ENCODE data around the gene ZBTB16.
A peak's percentile ranks its signal among the peaks of the same experiment; 100 is the strongest.

The ZBTB16 gene

DNA sequence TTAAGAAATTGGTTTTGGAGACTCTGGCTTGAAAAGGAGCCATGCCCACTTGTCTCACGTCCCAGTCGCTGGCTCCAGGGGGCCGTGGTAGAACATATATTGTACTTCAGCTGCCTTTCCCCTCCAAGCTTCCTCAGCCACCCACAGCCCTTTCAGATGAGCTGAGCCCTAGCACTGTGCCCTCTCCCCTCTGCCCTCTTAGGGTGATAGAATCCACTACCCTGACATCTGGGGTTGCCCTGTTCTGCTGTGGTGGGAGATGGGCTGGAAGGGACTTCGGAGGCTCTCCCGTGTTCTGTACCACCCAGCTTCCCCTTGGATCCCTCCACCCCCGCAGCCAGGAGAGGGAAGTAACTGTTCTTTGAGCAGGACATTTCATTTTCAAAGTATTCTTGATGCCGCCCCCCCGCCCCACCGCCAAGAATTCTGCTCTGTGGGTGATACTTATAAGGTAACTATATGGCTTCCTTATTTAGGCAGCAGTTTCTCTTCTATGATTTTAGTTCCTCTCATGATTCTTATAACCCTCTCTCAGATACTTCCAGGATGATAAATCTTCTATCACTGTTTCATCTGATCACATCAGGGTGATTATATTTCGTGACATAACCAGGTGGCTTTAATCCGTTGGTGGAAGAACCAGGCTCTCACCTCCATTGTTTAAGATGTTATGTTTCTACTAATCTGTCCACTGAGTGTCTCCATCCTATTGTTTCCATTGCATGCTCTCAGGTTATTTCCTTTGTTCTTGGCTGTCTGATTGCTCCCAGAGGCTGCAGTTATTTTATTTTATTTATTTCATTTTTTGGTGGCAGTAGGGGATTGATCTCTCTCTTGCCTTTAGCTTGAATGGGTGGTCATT lies 24.1 kb downstream of the ZBTB16 start:
- DNase-seq (ENCODE audit: low spot score), result peak; percentile 41

DNA sequence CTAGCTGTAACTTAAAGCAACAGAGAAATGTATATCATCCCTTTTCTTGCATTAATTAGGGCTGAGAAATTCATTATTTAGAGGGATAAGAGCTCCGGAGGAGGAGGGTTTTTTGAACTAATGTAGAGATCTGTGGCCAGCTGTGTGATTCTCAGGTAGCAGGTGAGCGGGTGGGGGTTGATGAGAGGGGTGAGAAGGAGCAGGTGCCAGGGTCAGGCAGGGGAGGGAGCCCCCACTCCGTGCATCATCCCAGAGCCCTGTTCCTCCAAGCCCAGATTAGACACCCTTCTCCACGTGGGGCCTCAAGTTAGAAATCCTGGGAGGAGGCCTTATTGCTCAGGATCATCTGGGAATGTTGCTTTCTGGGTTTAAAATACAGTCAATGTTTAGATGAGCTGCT lies 24.9 kb downstream of the ZBTB16 start:
- DNase-seq (ENCODE audit: low spot score), result no peak

DNA sequence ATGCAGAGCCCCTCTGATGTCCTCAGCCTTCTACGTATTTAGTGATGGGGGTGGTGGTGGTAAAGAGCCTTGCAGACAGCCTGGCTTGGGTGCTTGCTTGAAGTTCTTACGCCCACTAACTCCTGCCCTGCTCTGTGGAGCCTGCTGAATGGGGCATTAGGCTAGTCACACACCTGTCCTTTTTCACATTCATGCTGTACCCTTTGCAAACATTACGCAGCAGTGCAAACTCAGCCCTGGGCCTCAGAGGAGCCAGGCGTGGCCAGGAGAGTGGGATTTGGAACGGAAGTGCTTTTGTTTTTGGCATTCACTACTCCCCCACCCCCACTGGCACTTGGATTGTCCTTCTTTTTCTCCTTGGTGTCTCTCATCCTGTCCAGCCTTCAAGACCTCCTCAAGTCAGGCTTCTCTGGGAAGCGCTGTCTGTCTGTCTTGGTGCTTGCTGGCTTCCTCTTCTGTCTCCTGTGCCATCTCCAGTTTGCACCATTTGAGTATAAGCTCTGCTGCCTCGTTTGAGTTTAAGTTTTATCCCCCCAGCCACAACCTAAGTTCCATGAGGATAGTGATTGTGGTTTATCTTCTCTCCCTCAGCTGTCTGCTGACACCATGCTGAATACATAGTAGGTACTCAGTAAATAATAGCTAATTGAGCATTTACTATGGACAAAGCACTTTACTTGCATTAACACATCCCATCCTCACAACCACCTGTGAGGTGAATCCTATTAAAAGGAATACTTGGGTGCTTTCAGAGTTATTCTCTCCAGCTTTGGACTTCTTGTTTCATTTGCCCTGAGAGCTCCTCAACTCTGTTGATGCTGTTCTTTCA lies 26.7 kb downstream of the ZBTB16 start:
- DNase-seq (ENCODE audit: low spot score), result peak; percentile 23

DNA sequence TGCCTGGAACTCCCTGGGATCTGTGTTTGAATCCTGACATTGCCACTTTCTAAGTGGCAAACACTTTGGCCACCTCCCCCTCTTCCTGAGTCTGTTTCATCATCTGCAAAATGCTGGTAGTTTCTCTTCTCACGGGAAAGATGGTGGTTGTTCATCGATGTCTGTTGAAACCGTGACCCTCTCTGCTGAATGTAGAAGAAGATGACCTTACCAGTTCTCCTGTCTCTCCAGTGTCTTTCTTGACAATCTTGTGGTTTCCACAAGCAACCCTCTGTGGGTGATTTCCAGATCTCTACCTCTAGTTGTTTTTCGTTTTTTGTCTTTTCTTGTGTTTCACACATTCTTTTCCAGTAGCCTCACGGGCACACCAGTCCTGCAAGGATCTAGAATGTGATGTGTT lies 27.5 kb downstream of the ZBTB16 start:
- DNase-seq (ENCODE audit: low spot score), result no peak

DNA sequence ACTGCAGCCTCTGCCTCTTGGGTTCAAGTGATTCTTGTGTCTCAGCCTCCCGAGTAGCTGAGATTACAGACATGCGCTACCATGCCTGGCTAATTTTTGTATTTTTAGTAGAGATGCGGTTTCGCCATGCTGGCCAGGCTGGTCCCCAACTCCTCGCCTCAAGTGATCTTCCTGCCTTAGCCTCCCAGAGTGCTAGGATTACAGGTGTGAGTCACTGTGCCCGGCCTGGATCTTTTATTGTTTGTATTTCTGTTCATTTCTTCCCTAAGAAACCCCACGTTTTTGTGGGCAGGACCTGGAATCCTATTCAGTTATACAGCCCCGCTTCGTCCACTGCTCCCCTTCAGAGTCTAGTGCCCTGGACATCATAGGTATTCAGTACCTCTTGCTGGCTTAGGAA lies 28.7 kb downstream of the ZBTB16 start:
- DNase-seq (ENCODE audit: low spot score), result no peak

DNA sequence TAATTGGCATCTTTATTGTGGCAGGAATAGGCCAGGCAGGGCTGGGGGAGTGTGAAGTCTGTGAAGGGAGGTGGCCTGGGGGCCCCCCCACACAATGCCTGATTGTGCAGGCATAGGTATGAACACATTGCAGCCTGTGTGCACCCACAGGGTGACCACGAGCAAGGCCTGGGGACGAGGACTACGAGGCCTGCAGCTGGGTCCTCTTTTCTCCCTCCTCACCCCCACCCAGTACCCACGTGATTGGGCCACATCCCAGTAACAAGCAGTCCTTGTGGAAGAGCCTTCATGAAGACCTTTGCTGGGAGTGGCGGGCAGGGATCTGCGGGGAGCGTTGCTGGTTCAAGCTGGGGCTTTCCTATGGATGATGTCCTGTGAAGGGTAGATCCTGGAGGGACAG lies 29.3 kb downstream of the ZBTB16 start:
- DNase-seq (ENCODE audit: low spot score), result no peak

DNA sequence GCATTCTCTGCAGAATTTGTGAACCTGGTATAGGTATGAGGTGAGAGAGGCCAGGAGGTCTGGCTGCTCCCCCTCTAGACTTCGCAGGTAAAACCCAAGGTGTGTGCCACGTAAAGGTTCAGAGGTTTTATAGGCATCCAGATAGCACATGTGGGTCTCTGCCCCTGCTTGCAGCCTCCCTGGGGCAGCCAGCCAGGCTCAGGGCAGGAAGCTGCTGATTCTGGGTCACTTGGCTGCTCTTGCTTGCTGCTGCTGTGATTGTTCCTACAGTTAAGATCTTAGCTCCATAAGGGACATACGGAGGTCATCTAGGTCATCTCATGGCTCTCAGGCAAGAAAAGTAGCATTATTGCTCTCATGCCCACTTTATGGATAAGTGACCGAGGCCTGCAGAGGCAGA lies 30.2 kb downstream of the ZBTB16 start:
- no peak for DNase-seq (ENCODE audit: low spot score)

DNA sequence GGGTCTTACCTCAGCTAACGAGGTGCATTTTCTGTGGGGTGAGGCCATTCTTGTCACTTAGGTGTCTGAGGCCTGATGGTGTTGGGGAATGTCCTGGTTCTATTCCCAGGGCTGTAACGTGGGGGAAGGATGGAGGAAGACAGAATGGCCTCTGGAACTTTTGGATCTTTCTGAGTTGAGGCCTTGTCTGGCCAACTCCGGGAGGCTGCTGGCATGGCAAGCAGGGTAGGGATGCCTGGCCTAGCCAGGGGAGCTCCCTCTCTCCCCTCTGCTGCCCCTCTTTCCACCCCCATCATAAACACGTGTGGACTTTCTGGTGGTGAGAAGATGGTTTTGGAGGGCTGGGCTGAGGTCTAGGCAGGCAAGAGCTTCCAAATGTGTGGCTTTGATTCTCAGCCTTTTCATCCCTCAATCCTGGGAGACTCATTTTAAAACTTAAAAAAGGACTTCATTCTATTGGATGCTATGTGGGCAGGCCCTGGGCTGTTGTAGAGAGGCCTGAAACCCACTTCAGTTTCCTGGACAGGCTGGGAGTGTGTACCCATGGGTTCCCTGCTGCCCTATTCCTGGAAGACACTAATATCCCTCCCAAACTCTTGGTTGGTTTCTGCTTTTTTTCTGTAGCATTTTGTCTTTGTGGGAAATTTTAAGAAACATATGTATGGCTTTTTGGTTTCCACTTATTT lies 30.9 kb downstream of the ZBTB16 start:
- DNase-seq (ENCODE audit: low spot score), result no peak

DNA sequence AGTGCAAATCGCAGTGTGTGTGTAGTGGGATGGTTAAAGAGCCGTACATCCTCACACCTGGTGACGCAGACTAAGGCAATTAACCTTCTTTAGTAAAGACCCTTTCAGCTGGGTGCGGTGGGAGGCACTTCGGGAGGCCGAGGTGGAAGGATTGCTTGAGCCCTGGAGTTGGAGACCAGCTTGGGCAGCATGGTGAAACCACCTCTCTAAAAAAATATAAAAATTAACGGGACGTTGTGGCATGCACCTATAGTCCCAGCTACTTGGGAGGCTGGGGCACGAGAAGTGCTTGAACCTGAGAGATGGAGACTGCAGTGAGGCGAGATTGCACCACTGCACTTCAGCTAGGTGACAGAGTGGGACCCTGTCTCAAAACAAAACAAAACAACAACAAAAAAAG lies 31.5 kb downstream of the ZBTB16 start:
- no peak for DNase-seq (ENCODE audit: low spot score)

DNA sequence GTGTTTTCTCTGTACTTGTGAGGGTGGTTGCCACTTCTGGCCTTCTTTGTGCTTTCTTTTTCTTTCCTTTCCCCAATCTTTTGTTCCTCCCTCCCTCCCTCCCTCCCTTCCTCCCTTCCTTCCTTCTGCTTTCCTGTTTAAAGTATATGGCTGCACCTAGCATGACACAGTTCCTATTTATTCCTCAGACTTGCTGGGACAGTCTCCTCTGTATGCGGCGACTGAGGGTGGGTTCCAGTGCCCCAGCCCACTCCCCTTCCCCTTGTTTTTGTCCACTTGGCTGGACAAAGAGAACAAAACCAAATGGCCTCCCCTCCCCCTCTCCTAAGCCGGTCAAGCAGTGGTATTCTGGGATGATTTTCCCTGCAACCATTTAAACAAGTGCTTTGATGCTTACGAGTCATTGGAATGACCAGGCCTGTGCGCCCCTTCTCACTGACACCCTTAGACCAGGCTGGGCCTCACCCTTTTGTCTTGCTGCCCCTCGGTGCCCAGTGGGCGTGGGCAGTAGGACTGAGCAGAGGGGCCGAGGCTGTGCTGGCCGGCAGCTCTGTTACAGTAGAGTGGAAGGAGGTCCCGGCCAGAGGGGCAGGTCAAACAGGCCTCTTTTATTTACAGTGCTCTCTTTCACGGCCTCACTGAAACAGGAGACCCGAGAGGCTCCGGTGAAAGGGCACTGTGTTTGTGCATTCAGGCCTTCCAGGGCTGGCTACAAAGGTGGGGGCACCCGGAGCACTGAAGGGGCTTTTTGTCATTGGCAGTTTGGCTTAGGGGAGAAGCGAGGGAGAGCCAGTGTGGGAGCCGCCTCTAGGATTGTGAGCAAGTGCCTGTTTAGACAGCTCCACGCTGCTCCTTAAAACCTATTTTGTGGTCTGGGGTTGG lies 32.2 kb downstream of the ZBTB16 start:
- DNase-seq (ENCODE audit: low spot score), result no peak

DNA sequence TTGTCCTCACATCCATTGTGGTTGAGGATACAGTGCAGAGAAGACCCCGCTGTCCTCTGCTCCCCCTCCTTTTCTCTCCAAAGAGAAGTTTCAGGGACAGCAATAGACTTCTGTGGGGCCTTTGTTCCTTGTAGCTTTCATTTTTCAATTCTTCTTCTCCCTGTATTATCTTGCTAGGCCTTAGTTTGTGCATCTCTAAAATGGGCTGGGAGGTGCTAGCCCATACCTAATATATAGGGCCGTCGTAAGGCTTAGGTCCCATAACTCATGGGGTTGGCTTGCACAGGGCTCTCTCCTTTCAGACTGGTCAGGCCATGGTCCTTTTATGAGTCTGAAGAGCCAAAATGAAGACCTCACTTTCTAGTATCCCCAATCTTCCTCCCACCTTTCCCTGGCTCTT lies 33.0 kb downstream of the ZBTB16 start:
- DNase-seq (ENCODE audit: low spot score), result no peak

DNA sequence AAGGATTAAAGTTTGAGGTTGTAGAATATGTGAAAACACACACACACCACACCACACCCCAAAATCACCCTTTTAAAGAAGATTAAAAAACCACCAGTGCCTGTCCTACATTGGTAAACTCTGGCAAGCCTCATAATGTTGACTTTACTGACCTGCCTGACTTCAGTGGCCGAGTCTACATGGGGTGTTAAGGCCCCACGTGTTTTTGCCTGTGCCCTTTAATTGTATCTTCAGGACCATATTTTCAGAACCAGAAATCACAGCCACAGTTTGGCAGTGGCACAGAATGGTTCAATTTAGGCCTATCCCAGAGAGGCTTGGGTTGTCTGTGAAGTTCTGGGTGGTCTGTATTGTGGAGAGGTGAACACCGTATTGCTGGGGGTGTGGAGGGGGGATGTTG lies 33.4 kb downstream of the ZBTB16 start:
- no peak for DNase-seq (ENCODE audit: low spot score)

DNA sequence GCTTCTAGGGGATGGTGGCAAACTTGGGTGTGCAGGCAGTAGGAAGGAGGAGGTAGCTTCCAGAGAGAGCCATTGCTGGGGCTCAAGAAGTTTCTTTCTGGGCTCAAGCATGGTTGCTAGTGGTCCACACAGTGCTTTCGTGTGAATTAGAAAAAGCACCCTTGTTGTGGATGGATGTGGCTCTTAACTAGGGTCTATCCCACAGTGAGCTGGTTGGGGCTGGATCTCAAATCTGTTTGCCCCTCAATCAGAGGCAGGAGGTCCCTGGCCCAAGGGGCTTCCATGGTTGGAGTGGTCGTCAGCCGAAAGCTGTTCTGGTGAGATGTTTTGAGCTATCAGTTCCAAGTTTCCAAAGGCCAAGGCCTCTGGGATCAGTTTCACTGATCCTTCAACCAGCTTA lies 35.0 kb downstream of the ZBTB16 start:
- DNase-seq (ENCODE audit: low spot score), result no peak

DNA sequence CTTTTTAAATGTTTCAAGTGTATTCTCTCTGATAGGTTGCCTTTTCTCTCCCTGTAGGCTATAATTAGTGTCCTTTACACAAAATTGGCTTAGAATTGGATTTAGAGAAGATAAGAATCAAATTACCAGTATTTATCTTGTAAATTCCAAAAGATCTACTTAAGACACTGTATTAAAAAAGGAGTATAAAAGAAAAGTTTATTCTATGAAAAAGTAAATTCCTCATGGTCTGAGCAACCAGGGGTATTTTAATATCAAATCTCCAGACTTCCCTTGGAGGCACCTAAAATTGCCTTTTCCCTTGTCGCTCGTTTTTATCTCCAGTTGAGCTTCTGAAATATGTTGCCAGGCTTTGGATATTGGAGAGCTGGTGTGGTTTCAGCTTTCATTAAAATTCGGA lies 36.4 kb downstream of the ZBTB16 start:
- DNase-seq (ENCODE audit: low spot score), result no peak

DNA sequence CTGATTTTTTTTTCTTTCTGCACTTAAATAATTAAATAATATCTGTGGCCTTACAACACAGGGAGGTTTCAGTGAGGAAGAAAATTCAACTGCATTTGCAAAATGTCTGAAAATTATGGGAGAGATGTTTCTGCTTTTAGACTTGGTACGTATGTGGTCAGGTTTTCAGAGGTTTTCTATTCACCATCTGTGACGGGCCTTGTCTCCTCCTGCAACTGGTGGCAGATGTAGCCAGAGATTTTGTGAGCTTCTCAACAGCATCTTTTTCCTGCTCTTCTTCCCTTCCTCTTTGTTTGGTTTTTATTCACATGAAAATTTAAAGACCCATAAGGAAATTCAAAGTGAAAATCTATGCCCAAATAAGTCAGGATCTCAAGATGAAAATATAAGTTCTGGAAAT lies 38.3 kb downstream of the ZBTB16 start:
- no peak for DNase-seq (ENCODE audit: low spot score)

DNA sequence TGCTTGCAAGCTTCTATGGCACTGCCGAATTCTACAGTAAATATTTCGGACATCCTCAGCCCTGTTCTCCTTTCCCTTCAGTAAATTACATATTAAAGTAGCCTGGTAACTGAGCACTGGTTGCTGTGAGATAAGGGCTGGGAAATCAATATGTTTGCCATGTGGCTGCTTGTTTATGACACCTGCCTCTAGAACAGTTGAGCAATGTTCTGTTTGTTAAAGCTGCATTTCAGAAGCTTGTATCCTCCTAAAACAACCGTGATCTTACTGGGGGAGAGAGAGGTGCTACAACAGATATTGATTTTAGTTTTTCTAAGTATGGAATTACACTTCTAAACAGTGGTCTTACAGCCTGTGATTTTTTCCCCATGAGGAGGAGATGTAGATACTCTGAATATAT lies 39.4 kb downstream of the ZBTB16 start:
- no peak for DNase-seq (ENCODE audit: low spot score)

DNA sequence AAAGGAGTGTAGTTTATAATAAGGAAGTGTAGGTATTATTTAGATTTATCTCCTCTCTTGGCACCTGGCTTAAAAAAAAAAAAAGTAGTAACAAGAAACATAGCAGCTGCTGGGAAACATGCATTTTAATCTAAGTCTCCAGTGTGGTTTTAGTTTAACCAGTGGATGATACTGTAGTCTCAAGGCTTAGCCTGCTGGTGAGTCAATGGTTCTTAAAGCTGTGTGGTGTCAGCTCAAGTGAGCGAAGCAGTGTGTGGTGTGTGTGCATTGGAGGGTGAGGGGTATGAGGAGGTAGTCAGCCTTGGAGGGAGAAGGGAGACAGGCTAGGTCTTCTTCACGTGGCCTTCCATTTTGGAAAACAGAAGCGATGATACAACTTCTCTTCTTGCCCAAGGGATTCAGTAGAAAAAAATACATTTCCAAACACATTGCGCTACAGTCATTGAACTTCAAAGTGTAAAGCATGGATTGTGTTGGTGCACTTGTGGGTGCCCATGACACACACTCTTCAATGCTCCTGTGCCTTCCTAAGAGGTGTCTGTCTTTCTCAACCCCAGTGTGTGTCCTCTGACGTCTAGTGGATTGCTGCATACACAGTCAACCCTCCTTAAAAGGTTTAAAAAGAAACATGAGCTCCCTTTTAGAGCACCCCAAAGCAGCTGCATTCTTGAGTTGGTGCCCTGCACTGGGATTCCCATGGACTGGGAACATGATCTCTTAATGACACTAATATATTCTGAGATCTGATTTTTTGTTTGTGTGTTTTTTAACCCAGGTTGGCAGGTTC lies 40.1 kb downstream of the ZBTB16 start:
- no peak for DNase-seq (ENCODE audit: low spot score)

DNA sequence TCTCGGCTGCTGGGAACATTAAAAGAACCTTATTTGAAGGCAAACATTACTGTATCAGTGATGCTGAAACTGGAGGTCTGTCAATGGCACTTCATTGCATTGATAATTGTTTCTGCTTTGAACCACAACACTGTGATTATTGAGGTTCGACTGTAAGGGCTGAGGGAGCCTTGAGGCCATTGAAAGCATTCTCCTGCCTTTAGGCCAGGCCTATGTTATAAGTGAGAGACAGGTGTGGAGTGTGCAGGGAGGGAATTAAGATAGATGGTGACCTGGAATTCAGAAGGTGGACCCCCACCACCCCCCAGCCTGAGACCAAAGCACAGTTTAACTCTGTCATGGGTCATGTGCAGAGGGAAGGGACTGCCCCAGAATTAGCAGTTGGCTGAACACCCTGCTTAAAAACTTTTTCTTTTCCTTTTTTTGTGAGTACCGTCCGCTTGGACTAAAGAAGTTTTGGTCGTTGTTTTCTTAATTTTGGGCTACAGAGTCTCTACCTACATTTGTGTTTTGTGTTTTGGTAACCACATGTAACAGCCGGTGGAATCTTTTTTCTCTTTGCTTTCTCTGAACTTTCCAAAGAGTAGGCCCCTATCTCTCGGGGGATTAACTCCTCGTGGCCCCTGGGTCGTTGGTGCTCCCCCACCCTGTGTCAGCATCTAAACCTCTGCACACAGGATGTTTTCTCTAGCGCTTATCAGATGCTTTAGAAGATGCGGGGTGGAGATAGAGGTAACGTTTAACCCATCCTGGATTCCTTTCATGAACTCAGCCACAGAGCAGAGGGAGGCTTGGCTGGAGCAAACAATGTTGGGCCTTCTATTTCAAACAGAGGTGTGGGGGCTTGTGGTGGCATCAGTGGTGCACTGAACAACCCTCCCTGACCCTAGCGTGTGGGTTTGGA lies 43.7 kb downstream of the ZBTB16 start:
- no peak for DNase-seq (ENCODE audit: low spot score)

DNA sequence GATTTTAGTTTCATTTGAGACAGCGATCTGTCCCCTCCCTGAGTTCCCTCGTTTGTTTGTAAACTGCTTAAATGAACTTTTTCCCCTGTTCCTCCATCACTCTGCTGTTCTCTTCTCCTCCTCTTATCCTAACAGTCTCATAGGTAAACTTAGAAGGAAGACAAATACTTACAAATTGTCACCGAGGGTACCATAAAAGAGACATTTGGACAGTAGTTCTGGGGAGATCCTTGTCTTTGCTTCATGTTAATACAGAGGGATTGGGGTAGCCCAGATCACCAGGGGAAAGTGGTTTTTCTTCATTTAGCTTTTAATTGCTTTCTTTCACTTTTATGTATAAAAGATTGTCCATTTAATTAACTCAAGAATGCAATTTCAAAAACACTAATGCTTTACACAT lies 46.1 kb downstream of the ZBTB16 start:
- DNase-seq (ENCODE audit: low spot score), result no peak

DNA sequence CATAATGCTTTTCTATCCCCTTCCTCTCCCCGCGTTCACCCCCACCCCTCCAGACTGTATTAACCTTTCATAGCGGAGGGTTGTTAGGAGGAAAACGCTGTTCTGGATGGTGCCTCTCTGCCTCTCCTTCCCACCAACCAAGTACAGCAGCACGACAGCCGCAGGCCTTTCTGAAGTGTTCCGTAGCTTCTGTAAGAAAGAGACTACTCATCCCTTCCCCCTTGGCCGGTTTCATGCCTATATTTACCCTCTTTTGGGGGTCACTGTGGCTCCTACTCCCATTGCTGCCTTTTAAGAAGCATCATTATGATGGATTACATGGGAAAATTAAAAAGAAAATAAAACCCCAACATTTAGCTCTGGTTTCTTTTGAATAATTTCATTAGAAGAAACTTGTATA lies 46.5 kb downstream of the ZBTB16 start:
- DNase-seq (ENCODE audit: low spot score), result no peak
